GM19452 (cell line): ENCODE measurements around the gene ZNF740.

Source experiments
- ATAC-seq: cut with Tn5 transposase; IDR thresholded peaks from one replicate; pipeline ENCODE4 v1.9.1; 2021; ENCODE audit not compliant: unreplicated experiment

The ZNF740 gene

DNA sequence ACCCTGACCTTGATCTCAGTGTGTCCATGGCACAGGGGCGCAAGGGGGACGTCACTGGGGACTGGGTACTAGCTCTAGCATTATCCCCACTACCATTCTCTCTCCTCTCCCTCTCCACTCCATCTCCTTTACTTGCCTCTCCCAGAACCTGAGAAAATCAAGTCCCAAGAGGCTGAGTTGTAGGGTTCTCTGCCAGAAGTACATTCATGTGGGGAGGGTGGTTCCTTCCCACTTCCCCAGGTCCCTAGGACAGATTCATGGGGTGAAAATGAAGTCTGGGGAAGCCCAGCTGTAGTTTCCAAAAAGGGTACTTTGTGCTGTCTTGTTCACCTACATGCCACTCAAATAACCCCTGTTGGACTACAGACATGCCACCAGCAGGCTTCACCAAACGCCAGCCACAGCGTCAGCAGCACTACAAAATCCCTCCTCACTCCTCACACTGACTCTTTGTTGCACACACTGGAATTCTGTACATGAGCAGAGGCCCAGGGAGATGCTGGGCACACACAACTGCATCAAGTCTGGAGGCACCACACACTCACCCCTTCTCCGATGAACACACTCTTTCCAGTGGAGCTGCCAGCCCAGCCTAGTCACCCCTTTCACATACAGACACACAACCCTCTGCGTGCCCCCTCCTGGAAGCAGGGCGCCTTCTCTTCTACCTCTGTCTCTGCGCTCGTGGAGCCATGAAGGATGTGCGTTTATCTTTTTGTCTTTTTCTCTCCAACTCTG is 44.5 kb downstream of the ZNF740 start:
- ATAC-seq, result no peak

DNA sequence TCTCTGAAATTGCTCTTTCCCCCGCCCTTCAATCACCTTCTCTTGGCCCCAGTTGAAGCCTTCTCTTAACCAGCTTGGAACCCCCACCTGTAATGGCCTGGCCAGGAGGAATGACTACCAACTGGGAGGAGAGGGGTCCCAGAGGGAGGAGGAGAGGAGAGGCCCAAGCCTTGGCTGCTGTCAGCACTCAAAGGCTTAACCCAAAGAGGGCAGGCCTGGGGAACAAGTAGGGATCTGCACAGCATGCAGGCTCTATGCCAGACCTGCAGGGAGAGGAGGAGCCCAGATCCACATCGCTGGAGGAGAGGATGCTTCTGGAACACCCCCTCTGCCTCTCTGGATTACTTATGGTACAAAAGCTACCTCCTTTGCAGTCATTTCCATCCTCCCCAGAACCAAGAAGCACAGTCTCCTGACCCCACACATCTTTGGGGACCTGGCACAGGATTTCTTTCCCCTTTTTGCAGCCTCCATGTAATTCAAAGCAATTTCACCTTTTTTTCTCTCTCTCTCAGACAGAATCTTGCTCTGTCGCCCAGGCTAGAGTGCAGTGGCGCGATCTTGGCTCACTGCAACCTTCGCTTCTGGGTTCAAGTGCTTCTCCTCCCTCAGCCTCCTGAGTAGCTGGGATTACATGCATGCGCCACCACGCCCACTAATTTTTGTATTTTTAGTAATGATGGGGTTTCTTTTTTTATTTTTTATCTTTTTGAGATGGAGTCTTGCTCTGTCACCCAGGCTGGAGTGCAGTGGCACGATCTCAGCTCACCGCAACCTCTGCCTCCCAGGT is 45.3 kb downstream of the ZNF740 start:
- no peak for ATAC-seq

DNA sequence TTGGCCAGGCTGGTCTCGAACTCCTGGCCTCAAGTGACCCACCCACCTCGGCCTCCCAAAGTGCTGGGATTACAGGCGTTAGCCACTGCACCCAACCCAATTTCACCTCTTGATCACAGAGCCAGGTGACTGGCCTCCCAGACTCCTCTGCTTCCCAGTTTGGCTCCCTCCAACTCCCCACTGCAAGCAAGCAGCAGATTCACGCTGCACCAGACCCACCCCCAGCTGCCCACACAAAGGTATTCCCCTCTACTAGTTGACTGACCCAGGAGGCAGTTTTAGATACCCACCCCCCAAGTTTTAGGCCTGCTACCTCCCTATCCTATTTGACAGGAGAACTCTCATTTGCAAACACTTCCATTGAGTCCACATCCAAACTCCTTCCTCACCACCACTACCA is 46.3 kb downstream of the ZNF740 start:
- ATAC-seq, result no peak

DNA sequence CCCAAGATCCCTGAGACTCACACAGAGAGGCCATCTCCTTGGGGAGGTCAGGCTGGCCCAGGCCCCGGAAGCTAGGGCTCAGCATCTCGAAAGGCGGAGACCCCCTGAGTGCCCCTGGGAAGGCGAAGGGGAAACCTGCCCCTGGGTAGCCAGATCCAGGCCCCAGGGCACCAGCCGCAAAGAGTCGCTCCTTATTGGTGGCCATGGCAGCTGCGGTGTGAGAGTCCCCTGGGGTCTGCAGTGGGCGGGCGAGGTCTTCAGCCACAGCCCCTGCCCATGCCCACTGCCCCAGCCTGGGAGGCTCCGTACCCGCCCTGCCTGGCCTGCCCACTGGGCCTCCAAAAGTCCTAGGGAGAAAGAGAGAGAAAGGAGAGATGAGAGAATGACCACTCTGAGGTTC is 46.8 kb downstream of the ZNF740 start:
- ATAC-seq, result no peak

DNA sequence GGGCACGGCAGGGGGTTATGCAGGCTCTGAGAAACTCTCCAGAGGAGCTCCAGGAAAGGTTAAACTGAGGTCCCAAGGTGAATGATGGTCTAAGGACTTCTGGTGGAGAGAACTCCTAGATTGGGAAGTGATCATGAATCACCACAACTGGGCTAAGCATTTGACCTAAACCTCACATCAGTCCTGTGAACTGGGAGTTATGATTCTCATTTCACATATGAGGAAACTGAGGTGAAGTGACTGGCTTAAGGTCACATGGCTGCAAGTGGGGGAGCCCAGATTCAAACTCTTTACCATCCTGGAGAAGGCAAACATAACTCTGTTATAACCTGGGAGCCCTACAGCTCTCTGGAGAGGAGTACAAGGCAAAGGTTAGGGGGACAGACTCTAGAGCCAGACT is 47.3 kb downstream of the ZNF740 start:
- no peak for ATAC-seq

DNA sequence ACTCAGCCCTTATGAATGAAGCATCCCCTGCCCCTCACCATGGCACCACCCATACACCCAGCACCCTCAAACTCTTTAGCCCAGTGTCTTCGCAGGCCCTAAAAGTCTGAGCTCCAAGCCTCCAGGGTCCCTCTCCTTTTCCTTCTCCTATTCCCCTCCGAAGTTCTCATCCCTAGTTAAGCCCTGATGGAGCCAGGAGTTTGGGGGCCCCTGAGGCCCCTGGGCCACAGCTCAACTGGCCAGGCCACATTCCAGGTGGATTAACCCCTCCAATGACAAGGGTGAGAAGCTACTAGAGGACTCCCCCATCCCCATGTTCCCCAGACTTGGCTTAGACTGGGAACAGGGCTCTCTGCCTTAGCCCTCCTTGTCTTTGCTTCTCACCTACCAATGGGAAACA is 48.9 kb downstream of the ZNF740 start:
- ATAC-seq, result no peak

DNA sequence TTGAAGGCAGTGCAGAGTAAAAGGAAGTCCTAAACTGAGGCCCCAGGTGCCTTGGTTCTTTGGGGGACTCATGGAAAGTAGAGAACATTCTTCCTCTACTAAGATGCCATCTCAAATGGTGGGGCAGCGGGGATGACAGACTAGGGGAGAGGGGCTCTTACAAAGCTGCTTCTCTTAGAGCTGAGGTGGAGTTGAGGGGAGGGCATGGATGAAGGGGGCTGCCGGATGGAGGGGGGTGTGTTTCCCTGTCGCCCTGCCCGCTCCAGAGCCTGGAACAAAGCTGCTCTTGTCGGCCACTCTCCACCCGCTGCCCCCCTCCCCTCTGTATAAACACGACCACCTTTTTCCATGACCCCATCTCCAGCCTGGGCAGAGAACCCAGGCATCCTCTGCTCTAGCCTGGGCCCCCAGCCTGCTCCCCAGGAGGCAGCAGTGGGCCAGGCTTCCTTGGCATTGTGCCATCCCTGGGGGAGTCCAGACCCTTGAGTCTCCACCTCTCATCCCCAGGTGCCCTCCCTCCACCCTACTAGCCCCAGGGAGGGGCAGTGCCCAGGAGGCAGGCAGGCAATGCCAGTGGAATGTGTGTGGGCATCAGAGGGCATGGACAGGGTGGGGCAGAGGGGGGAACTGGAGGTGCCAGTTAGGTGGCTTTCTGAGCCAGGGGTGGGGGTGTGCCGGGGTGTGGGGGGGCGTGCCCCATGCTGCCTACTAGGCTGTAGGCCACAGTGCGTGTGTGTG is 49.8 kb downstream of the ZNF740 start:
- ATAC-seq, result no peak

DNA sequence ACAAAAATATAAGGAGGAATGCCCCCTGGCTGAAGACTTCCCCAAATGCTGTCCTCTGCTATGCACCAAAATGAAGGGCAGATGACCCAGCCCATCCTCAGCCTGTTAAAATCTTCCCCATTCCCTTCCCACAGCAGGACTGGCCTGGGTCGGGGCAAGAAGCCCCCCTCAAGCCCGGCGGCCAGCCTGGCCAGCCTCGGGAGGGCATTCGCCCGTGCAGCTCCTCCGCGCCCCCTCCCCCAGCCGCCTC is 51.1 kb downstream of the ZNF740 start:
- ATAC-seq, result no peak

DNA sequence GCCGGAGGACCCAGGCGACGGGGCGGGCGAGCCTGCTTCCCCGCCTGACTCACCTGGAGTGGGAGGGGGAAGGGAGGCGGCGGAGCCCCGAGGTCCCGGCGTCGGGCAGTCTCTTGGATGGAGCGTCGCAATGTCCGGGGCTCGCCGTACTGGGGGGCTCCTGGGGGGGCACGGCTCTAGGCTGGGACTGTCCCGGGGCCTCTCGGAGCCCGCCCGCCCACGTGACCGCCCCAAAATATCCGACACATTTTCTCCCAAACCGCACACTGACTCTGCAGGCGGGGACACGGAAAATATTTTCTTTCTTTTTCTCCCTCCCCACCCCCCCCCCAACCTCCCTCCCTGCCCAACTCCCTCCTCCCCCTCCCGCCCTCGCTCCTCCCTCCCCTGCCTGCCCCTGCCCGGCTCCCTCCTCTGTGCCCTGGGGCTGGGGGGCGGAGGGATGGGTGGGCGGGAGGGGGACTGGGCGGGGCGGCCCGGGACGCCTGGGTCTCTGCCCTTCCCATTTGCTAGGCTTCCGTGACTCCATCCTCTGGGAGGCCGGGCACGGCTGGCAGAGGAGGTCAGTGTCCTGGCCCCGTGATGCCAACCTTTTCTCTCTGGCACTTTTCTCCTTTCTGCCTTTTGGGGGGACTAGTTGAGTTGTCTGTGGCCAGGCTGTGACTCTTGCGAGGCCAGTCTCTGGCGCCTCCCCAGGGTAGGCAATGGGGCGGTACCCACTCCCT is 51.6 kb downstream of the ZNF740 start, which contains the start of gene RARG:
Gene RARG (minus strand): TSS at position 289 of the 725 bp plus-strand sequence. CDS start 4,664 bp downstream, outside the sequence.
- ATAC-seq, result no peak

DNA sequence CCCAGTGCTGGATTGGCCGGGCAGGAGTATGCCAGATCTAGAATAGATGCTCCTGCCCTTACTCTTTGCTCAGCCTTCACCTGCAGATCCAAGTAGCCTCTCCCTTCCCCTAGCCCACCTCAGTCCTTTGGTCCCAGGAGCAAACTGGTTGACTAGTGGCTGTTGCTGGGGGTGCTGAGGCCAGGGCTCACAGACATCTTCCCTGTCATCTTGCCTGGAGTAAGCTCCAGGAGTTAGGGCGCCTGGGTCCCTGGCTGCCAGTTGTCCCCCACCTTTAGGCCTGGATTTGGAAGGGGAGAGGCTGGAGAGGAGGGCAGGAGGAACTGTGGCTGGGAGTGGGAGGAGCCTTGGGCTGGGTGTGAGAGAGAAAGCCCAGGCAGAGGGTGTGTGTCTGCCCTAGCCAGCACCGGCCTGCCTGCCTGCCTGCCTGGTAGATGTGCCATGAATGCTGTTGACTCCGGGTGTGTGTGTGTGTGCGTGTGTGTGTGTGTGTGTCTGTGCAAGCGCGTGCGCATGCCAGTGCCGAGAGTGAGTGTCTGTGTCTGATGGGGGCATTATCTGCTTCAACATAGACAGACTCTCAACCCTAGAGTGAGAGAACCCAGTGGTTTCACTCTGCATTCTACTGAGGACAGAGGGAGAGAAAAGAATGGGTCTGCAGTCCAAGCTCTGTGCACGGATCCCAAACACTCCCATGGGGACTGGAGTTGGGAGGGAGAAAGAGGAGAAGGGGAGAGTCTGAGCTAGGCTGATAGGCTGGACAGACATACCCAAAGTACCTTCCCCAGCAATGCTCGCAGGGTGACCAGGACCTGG is 52.3 kb downstream of the ZNF740 start:
- no peak for ATAC-seq

DNA sequence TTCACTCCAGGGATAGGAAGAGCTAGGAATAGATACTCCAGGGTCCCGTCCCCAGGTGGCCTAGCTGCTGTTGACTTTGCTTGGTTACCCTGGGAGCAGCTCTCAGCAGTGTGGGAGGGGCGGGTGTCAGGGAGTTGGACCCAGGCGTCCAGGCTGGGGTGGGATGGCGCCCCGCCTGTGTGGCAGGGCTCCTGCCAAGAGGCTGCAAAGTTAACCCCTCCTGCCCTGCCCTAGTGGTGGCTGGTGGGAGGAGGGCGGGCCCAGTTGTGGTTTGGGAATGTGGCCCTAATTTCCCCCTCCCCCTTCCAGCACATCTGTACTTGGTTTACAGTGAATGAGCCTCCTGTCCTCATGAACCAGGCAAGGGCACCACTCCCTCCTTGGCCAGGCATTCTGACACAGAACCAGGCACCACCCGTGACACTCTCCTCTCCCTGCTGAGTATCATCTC is 53.2 kb downstream of the ZNF740 start:
- no peak for ATAC-seq

DNA sequence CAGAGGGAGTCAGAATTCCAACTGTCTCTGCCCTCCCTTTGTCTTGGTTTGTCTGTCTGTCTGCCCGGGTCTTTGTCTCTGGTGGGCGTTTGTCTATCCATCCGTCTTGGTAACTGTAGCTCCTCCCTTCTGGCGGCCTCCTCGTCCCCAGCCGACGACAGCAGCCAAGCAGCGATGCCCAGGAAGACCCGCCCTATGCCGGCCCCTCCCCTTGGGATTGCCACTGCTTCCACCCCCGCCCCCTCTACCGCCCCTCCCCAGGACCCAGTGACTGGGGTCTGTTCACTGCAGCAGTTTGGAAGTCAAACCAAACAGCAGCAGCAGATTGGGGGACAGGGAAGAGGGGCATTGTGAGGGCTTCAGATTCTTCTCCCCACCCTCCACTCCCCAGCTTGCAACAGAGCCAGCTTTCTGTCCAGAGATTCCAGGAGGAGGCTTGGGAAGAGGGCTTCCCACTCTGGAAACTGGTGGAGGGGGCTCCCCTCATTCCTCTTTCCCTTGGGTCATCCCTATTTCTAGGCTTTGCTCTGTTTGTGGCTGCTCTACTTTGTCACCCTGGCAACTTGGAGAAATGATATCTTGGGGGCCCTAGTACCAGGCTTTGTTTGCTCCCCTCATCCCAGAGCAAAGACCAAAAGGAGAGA is 53.9 kb downstream of the ZNF740 start:
- no peak for ATAC-seq

DNA sequence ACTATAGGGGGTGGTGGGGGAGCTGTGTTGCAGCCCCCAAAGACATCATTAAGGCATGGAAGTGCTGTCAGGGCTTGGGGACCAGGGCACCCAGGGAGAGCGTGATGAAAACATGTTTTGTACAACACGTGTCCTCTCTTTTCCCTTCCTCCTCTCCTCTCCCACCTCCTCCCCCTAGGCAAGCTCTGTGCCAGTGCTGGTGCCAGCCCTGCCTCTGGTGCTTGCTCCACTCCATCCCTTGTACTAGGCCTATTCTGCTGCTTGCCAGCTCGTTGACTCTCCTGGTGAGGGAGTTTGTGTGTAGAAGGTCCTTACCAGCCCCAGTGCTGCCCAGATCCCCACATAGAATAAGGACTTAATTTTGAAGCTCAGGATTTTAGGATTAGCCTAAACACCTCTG is 54.6 kb downstream of the ZNF740 start:
- no peak for ATAC-seq

DNA sequence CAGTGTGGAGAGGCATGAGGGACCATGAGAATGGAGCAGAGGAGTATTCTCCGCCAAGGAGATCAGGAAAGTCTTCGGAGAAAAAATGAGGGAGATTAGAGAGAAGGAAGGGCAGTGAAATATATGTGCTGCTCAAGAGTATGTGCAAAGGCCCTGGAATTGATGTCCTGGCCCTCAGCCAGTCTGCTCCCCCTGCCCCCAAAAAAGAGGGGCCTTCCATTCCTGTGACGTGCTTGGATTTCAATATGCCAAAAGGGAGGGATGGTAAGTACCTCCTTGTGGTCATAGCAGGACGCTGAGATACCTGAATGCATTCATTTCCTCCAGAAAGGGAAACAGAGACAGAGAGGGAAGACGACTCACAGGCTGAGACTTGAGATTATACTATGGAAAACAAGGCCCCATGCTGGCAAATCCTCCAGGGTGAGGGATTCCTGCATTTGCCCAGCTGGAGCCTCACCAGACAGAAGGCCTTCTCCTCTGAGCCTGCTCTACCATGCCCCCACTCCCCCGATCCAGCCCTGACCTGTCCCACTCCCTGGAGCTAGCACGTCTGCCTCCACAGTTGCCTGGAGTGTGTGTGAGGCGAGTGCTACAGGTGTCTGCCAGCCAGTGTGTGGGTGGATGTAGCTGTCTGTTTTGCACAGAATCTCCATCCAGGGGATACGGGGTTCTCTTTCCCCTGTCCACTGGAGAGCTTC is 55.4 kb downstream of the ZNF740 start:
- no peak for ATAC-seq

DNA sequence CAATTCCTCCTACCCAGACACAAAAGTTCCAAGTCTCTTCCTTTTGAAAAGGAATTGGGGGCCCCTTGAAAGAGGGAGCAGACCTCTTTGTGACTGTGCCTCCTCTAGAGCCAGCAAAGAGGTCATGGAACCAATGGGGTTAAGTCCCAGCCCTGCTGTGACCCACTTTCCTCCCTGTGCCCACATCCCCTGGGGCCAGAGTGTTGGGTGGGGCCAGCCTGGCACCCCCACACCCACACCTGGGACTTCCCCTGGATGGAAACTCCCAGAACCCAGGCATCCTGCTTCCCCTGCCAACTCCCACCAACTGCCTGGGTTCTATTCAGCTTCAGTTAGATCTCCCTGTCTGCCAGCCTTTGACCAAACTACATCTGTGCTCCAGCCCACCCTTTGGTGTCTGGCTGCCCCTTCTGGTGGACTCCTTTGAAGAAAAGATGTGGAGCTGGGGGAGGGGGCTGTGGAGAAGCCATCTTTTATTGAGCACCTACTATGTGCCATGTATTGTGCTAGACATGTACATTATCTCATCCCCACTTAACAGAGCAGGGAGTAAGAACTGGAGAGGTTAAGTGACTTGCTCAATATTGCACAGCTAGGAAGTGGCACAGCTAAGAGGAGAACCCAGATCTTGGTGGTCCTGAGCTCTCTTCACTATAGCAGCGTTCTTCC is 56.1 kb downstream of the ZNF740 start:
- ATAC-seq, result no peak

DNA sequence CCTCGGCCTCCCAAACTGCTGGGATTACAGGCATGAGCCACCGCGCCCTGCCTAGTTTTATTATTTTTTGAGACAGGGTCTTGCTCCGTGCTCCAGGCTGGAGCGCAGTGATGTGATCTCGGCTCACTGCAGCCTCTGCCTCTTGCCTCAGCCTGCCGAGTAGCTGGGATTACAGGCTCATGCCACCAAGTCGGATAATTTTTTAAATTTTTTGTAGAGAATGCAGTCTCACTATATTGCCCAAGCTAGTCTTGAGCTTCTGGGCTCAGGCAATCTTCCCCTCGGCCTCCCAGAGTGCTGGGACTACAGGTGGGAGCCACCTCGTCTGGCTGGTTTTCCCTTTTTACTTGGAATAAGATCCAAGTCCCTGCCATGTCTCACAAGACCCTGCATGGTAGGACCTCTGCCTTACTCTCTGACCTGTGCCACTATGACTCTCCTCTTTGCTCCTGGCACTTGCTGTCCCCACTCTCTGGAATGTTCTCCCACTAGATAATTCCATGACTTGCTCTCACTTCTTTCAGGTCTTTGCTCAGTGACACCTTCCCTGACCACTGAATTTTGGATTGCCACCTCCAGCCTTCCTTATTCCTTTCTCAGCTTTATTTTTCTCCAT is 59.2 kb downstream of the ZNF740 start:
- ATAC-seq, result no peak

DNA sequence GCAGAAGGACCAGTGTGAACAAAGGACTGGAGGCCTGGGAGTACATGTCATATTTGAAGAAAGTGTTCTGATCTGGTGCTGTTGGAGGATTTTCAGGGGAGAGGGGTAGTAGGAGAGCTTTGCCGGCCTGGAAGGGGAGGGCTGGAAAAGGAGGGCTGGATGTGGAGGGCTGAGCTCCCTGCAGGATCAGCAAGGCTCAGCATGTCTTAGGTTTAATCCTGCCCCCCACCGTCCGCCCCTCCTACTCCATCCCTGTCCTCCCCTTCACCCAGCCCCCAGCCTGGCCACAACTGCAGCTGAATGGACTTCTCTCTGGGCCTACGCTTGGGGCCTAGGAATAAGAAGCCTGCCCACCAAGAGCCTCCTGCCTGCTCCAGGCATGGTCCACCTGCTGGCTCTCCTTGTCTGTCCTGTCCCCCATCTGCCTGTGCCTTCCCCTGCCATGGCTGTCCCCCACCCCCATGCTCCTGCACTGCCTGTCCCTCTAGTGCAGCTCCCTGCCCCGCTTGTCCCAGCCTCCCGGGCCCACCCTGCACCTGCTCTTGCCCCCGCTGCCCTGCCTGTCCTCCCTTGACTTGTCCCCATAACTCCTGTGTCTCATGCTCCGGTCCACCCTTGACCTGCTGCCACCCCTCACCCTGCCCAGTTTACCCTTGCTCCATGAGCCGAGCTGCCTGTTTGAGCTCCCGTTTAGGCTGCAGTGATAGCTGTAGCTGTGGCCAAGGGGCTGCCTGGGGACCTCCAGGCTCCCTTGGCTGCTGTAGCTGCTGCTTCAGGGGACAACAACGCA is 61.3 kb downstream of the ZNF740 start:
- no peak for ATAC-seq

DNA sequence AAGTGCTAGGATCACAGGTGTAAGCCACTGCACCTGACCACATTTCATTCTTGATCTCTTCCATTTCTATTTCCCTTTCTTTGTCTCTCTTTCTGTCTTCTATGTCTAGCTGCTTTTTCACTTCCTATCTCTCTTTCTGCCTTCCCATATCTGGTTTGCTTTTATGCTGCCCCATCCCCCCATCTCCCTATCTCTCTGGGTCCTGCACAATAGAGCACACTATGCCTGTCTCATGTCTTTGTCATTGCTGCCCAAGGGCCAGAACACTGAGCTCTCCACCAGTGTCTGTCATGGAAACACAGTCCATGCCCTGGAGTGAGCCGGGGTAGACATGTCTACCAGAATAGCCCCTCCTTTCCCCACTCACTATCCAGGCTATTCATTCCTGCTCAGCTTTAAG is 63.8 kb downstream of the ZNF740 start:
- no peak for ATAC-seq
